Prostate gland (tissue), 2 donors: ENCODE results near the gene FIGNL2. TPM values are rescaled to one million over a fixed set of nuclear protein-coding genes. Genes with fewer than 3 reads are reported as not detected.

Experiments
- DNase-seq: peaks from one replicate; pipeline ENCODE4 v3.0.0-alpha.2; 2019; ENCODE audit warnings: low spot score
- H3K27ac ChIP-seq, 2 donors: fragments of 200-600 bp; sonication (generic); 2 replicates each; pipeline ENCODE4 v1.5.1; 2017 to 2019
- H3K27me3 ChIP-seq: fragments of 200-600 bp; sonication (generic); replicated peaks from 2 replicates; pipeline ENCODE4 v1.5.1; 2019; ENCODE audit not compliant: insufficient read depth
- H3K36me3 ChIP-seq, 2 donors: fragments of 200-600 bp; sonication (generic); 1 replicate in 1 of 2; 2 replicates in 1 of 2; pipeline versions ENCODE4 v1.5.1 to v1.8.1; 2017 to 2019
- H3K4me1 ChIP-seq: fragments of 200-600 bp; sonication (generic); replicated peaks from 2 replicates; pipeline ENCODE4 v1.5.1; 2019
- H3K4me3 ChIP-seq, 2 donors: fragments of 200-600 bp; sonication (generic); 2 replicates each; pipeline ENCODE4 v1.5.1; 2017 to 2019
- H3K9me3 ChIP-seq: fragments of 200-600 bp; sonication (generic); 2 replicates; pipeline ENCODE4 v1.5.1; 2017
- POLR2A ChIP-seq: fragments of 450-650 bp; IDR thresholded peaks from one replicate; pipeline ENCODE4 v1.6.1; 2016; ENCODE audit warnings: antibody characterized with exemption, mild to moderate bottlenecking
- POLR2AphosphoS5 ChIP-seq: sonication (generic); formaldehyde crosslinking; IDR thresholded peaks from one replicate; pipeline ENCODE4 v1.6.1; 2017; ENCODE audit warnings: antibody characterized with exemption
- WGBS: methylation state at CpG from one replicate; pipeline ENCODE4 v1.1.5; 2018; 5-methylcytosine and 5-hydroxymethylcytosine counted together
- intact Hi-C: fragments of 100-400 bp; cut with DNase I; formaldehyde crosslinking; loops from one replicate; pipeline ENCODE4 v1.14.2; 2022
- total RNA-seq, 2 donors: library from RNA; depleted of rRNA; stranded (reverse); fragments of >200 nt; gene quantifications; one replicate each; pipeline ENCODE4 v1.1.0, GENCODE V29; 2016
- TF ChIP-seq, protein P1 (sequence below), 4 experiments: fragments of 200-600 bp in 2 of 4; fragments of 450-650 bp in 2 of 4; sonication (generic) in 2 of 4; IDR thresholded peaks; 1 replicate in 3 of 4; 2 replicates in 1 of 4; pipeline ENCODE4 v1.5.1; 2016 to 2019; ENCODE audit warnings: antibody characterized with exemption in 4 of 4, mild to moderate bottlenecking in 2 of 4, moderate library complexity in 2 of 4

The FIGNL2 gene
- total RNA-seq, 2 donors from 2014 or later: 0.46 to 1.4 TPM

DNA sequence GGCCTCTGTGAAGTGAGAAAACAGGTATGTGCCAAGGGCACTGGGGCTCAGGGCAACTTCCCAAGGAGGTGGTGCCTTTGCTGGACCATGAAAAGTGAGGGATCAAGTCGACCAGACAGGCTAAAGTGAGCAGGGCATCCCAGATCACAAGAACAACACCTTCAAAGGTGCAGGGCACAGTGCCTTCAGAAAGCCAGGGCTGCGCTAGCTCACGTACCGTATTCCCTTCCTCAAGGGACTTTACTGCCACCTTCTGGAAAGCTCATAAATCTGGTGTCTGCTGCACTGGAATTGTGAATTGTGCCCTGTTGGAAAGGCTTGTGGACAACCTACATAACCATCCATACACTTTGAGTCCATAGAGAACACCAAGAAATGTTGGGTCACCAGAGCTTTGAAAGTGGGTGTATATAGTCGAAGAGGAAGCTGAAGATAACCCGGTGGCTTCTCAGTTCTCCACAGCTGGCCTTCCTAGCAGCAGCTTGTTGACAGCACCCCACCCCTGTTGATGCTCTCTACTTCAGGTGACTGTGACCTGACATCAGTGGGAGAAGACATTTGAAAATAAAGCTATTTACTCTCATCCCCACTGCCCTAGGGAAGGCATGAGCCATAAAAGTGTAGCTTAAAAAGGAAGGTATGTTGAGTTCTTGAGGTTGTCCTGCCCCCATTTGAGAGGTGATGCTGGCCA, 24.5 kb downstream of the FIGNL2 start:
- Histone ChIP-seq H3K36me3 (no peaks in the 10 kb centered on the region), H3K27ac (no peak overlapping the region), H3K4me3 (no peak overlapping the region), H3K4me1 (no peaks in the 10 kb centered on the region), H3K9me3 (no peaks in the 10 kb centered on the region), H3K27me3 (no peaks in the 10 kb centered on the region)
- intact Hi-C loops: no loop called here
- WGBS: 23% methylated on average over 6 of the region's 6 CpGs
- peak; percentile 47 for DNase-seq
- TF ChIP-seq, protein P1, sequence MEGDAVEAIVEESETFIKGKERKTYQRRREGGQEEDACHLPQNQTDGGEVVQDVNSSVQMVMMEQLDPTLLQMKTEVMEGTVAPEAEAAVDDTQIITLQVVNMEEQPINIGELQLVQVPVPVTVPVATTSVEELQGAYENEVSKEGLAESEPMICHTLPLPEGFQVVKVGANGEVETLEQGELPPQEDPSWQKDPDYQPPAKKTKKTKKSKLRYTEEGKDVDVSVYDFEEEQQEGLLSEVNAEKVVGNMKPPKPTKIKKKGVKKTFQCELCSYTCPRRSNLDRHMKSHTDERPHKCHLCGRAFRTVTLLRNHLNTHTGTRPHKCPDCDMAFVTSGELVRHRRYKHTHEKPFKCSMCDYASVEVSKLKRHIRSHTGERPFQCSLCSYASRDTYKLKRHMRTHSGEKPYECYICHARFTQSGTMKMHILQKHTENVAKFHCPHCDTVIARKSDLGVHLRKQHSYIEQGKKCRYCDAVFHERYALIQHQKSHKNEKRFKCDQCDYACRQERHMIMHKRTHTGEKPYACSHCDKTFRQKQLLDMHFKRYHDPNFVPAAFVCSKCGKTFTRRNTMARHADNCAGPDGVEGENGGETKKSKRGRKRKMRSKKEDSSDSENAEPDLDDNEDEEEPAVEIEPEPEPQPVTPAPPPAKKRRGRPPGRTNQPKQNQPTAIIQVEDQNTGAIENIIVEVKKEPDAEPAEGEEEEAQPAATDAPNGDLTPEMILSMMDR (IDR thresholded peaks at IDR 0.05): peak in 2 of 4 experiments; percentile 46 to 56
- TF ChIP-seq POLR2A (no peak), POLR2AphosphoS5 (peak; percentile 37)

DNA sequence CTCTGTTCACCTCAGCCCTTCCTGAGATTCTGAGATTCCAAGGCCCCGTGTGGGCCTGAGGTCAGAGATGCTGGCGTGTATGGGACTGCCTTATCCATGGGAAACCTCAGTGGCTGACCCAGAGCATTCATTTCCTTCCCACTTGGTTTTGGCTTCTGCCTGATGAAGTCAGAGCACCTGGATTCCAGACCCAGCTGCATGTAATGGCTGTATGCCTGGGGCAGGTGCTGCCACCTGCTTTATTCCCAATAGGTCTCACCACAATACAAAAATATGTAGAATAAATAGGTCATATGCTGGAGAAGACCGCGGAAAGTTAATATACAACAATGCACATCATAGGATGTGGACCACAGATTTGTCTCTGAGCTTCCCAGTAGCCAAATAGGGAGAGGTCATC, 25.6 kb downstream of the FIGNL2 start:
- no peak for DNase-seq
- TF ChIP-seq, protein P1 (IDR thresholded peaks at IDR 0.05): no peak
- intact Hi-C loops: no loop called here
- Histone ChIP-seq H3K27me3 (no peaks in the 10 kb centered on the region), H3K9me3 (no peaks in the 10 kb centered on the region), H3K4me1 (no peaks in the 10 kb centered on the region), H3K27ac (no peak overlapping the region), H3K4me3 (no peak overlapping the region), H3K36me3 (no peaks in the 10 kb centered on the region)
- 90% methylated on average over 4 of the region's 4 CpGs for WGBS

DNA sequence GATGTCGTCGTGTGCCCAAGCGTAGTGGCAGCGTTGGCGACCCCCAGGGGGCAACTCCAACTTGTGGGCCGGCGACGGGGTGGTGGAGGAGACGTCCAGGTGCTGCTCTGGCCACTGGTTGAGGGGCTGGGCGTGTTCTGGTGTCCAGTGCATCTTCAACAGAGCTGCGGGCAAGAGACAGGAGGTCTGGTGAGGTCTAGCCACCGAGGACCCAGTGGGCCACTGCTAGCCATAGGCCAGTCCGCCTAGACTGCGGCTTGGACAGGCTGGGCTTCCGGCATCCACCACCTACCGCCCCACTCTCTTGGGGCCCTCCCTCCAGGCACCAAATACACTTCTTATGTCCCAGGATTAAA, 26.3 kb downstream of the FIGNL2 start:
- Histone ChIP-seq H3K4me3 (no peak overlapping the region), H3K4me1 (no peaks in the 10 kb centered on the region), H3K9me3 (no peaks in the 10 kb centered on the region), H3K27me3 (no peaks in the 10 kb centered on the region), H3K36me3 (no peaks in the 10 kb centered on the region), H3K27ac (no peak overlapping the region)
- no peak for DNase-seq
- TF ChIP-seq, protein P1 (IDR thresholded peaks at IDR 0.05): no peak
- no peak for TF ChIP-seq POLR2AphosphoS5
- no peak for TF ChIP-seq POLR2A
- WGBS: 95% methylated on average over 16 of the region's 16 CpGs
- intact Hi-C loops: no loop called here

DNA sequence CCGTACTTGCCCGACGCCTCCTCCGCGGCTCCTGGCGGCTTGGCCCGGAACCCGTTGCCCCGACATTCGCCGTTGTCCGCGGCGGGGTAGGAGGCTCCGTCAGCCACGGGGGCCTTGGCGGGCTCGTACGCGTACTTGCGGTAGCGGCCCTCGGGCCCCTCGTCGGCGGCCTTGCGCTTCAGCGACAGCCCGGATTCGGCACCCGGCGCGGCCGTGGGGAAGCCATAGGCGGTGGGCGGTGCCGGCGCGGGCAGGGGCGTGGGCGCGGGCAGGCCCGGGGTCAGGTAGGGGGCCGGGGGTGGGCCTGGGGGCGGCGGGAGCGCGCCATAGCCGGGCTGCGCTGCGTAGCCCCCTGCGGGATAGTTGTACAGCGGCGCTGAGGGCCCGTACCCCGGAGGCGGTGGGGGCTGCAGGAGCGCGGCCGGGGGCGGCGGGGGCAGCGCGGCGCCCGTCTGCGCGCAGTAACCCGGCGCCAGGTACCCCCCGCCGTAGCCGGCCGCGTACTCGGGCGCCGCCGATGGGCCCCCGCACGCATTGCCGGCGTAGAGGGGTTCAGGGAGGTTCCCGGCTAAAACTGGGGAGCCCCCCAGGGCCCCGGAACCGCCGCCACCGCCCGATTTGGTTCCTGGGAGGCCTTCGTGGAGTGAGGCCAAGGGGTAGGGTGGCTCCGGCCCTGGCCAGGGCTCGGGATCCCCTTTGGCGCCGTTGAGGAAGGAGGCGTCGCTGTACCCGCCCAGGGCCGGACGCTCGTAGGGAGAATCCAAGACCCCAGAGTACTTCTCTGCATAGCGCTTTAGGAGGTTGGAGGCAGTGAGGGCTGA, 26.9 kb downstream of the FIGNL2 start:
- no peaks in the 10 kb centered on the region for H3K36me3 ChIP-seq
- 58% methylated on average over 88 of the region's 101 CpGs for WGBS
- H3K27me3 ChIP-seq: no peaks in the 10 kb centered on the region
- peak overlapping the region; percentile 46 to 48 for H3K4me3 ChIP-seq
- no peak for TF ChIP-seq POLR2AphosphoS5
- TF ChIP-seq, protein P1 (IDR thresholded peaks at IDR 0.05): peak in 1 of 4 experiments; percentile 0
- TF ChIP-seq POLR2A: no peak
- intact Hi-C loops: no loop called here
- H3K9me3 ChIP-seq: no peaks in the 10 kb centered on the region
- no peak for DNase-seq
- no peaks in the 10 kb centered on the region for H3K4me1 ChIP-seq
- peak overlapping the region; percentile 77 to 79 for H3K27ac ChIP-seq
